ENCODE results near the gene GPT2. TPM values are rescaled to one million over a fixed set of nuclear protein-coding genes. Genes with fewer than 3 reads are reported as not detected.

Gene GPT2
- total RNA-seq, 1 donor from 2014 or later = 18.4 TPM

GRCh38 chr16:46894036-46894672 is 10.0 kb downstream of the GPT2 start:
- H3K4me1 ChIP-seq = peaks cover under 1% of the 10 kb centered on the region
- no peaks in the 10 kb centered on the region for H3K27me3 ChIP-seq
- H3K27ac ChIP-seq = no peak overlapping the region
- no peak for DNase-seq (ENCODE audit: extremely low spot score in 2 of 2)
- TF ChIP-seq POLR2A (IDR thresholded peaks at IDR 0.05) (no peak), CTCF (IDR thresholded peaks at IDR 0.05) (no peak), POLR2AphosphoS5 (IDR thresholded peaks at IDR 0.05; ENCODE audit: insufficient read depth in 1 of 2, low read depth in 1 of 2) (no peak)
- no peaks in the 10 kb centered on the region for H3K36me3 ChIP-seq
- intact Hi-C loops (cut with DNase I) = no loop called here
- no peak overlapping the region for H3K4me3 ChIP-seq
- no peaks in the 10 kb centered on the region for H3K9me3 ChIP-seq

GRCh38 chr16:46895399-46896313 is 11.5 kb downstream of the GPT2 start:
- no peak overlapping the region for H3K4me3 ChIP-seq
- peaks cover 11% of the 10 kb centered on the region for H3K4me1 ChIP-seq
- no peaks in the 10 kb centered on the region for H3K9me3 ChIP-seq
- no peaks in the 10 kb centered on the region for H3K36me3 ChIP-seq
- TF ChIP-seq POLR2AphosphoS5 (IDR thresholded peaks at IDR 0.05; ENCODE audit: insufficient read depth in 1 of 2, low read depth in 1 of 2) (no peak), POLR2A (IDR thresholded peaks at IDR 0.05) (no peak), CTCF (IDR thresholded peaks at IDR 0.05) (no peak)
- no peak for DNase-seq (ENCODE audit: extremely low spot score in 2 of 2)
- intact Hi-C loops (cut with DNase I) = no loop called here
- H3K27ac ChIP-seq = no peak overlapping the region
- no peaks in the 10 kb centered on the region for H3K27me3 ChIP-seq

- TF ChIP-seq CTCF (IDR thresholded peaks at IDR 0.05) (no peak), POLR2A (IDR thresholded peaks at IDR 0.05) (no peak), POLR2AphosphoS5 (IDR thresholded peaks at IDR 0.05; ENCODE audit: insufficient read depth in 1 of 2, low read depth in 1 of 2) (no peak)
- H3K27ac ChIP-seq = no peak overlapping the region
- no peak overlapping the region for H3K4me3 ChIP-seq
- H3K9me3 ChIP-seq = no peaks in the 10 kb centered on the region
- H3K27me3 ChIP-seq = no peaks in the 10 kb centered on the region
- H3K36me3 ChIP-seq = no peaks in the 10 kb centered on the region
- no peak for DNase-seq (ENCODE audit: extremely low spot score in 2 of 2)
- H3K4me1 ChIP-seq = peaks cover 15% of the 10 kb centered on the region
- intact Hi-C loops (cut with DNase I) = no loop called here
These were observed 12.3 kb downstream of the GPT2 start for GRCh38 chr16:46896314-46896968.

DNA sequence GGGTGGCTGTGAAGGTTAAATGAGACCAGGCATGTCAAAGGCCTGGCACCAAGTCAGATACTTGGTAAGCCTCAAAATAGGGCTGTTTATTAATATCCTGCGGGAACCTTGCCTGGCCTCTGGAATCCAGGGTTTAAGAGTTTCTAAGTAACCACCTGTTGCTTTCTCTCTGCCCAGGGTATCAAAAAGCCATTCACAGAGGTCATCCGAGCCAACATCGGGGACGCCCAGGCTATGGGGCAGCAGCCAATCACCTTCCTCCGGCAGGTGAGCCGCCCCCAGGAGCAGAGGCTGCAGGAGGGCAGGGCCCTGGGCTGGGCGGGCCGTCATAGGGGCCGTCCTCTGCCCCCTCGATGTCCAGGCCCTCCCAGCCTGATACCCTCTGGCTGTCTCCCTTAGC is 13.3 kb downstream of the GPT2 start:
- Histone ChIP-seq H3K27ac (no peak overlapping the region), H3K27me3 (no peaks in the 10 kb centered on the region), H3K4me1 (peaks cover 15% of the 10 kb centered on the region), H3K36me3 (no peaks in the 10 kb centered on the region), H3K9me3 (no peaks in the 10 kb centered on the region), H3K4me3 (no peak overlapping the region)
- no peak for TF ChIP-seq POLR2A (IDR thresholded peaks at IDR 0.05)
- TF ChIP-seq CTCF (IDR thresholded peaks at IDR 0.05) = no peak
- no peak for TF ChIP-seq POLR2AphosphoS5 (IDR thresholded peaks at IDR 0.05; ENCODE audit: insufficient read depth in 1 of 2, low read depth in 1 of 2)
- DNase-seq (ENCODE audit: extremely low spot score in 2 of 2) = no peak
- intact Hi-C loops (cut with DNase I) = no loop called here

All from vagina (tissue), 2 donors.